Karpas-422 (cell line): Measurements from ENCODE around the gene PEX6. TPM values are rescaled to one million over a fixed set of nuclear protein-coding genes. Genes with fewer than 3 reads are reported as not detected.

Experiments
- DNase-seq: peaks from one replicate; pipeline ENCODE4 v3.0.0-alpha.2; 2015
- H2AFZ ChIP-seq: fragments of 200-600 bp; sonication (generic); 2 replicates; pipeline ENCODE4 v1.6.1; 2014; ENCODE audit warnings: antibody characterized with exemption, low read length, mixed read lengths
- H3K27ac ChIP-seq: fragments of 200-600 bp; sonication (generic); 2 replicates; pipeline ENCODE4 v1.5.1; 2014; ENCODE audit warnings: mild to moderate bottlenecking, low read length, moderate library complexity
- H3K27me3 ChIP-seq: fragments of 200-600 bp; sonication (generic); 2 replicates; pipeline ENCODE4 v1.6.1; 2014; ENCODE audit warnings: low read length, mixed read lengths
- H3K36me3 ChIP-seq: fragments of 200-600 bp; sonication (generic); 2 replicates; pipeline ENCODE4 v1.6.1; 2014; ENCODE audit warnings: low read length, mixed read lengths; ENCODE audit not compliant: insufficient read depth
- H3K4me1 ChIP-seq: fragments of 200-600 bp; sonication (generic); 2 replicates; pipeline ENCODE4 v1.6.1; 2014; ENCODE audit warnings: mild to moderate bottlenecking, low read length, mixed read lengths
- H3K4me2 ChIP-seq: fragments of 200-600 bp; sonication (generic); 2 replicates; pipeline ENCODE4 v1.6.1; 2014; ENCODE audit warnings: low read length, low read depth, mild to moderate bottlenecking; ENCODE audit not compliant: poor library complexity, severe bottlenecking
- H3K4me3 ChIP-seq: fragments of 200-600 bp; sonication (generic); 2 replicates; pipeline ENCODE4 v1.5.1; 2014; ENCODE audit warnings: mild to moderate bottlenecking, antibody characterized with exemption, low read length, mixed read lengths
- H3K79me2 ChIP-seq: fragments of 200-600 bp; sonication (generic); 2 replicates; pipeline ENCODE4 v1.6.1; 2014; ENCODE audit warnings: mild to moderate bottlenecking, low read length, mixed read lengths
- H3K9ac ChIP-seq: fragments of 200-600 bp; sonication (generic); 2 replicates; pipeline ENCODE4 v1.6.0; 2014; ENCODE audit warnings: low read length
- H3K9me2 ChIP-seq: fragments of 200-600 bp; sonication (generic), shearing (Covaris generic); replicated peaks from 2 replicates; pipeline ENCODE4 v1.6.0; 2014; ENCODE audit warnings: mild to moderate bottlenecking, low read length, moderate library complexity; ENCODE audit not compliant: insufficient read depth
- H3K9me3 ChIP-seq: fragments of 300-700, 200-600 bp; sonication (generic); 2 replicates; pipeline ENCODE4 v1.6.1; 2014; ENCODE audit warnings: low read length, mixed read lengths
- H4K20me1 ChIP-seq: fragments of 200-600 bp; sonication (generic); 2 replicates; pipeline ENCODE4 v1.6.1; 2014; ENCODE audit warnings: mild to moderate bottlenecking, antibody characterized with exemption, low read length, low read depth; ENCODE audit not compliant: insufficient read depth
- total RNA-seq: library from RNA; depleted of rRNA; stranded (reverse); fragments of >200 nt; shearing (Covaris generic); gene quantifications from 2 replicates; pipeline ENCODE4 v1.2.3, GENCODE V29; 2014; ENCODE audit warnings: low replicate concordance; rRNA removed

The PEX6 gene
- total RNA-seq, 1 experiment from 2014 or later, result 16.7 TPM

DNA sequence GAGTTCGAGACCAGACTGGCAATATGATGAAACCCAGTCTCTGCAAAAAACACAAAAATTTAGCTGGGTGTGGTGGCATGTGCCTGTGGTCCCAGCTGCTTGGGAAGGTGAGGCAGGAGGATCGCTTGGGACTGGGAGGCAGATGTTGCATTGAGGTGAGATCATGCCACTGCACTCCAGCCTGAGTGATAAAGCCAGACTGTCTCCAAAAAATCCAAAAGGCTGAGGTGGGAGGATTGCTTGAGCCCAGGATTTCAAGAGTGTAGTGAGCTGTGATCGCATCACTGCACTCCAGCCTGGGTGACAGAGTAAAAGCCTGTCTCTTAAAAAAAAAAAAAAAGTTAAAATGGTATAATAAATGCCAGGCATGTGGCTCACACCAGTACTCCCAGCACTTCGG lies 64.4 kb downstream of the PEX6 start:
- no peak for DNase-seq
- H3K9ac ChIP-seq, result no peak overlapping the region

More for the DNA sequence above, 64.4 kb downstream of the PEX6 start:
- Histone ChIP-seq H3K4me1 (peaks cover 2% of the 10 kb centered on the region; the same call in 1 of the 2 replicates), H3K9me2 (no peaks in the 10 kb centered on the region), H4K20me1 (no peaks in the 10 kb centered on the region), H3K27me3 (no peaks in the 10 kb centered on the region), H3K27ac (no peak overlapping the region), H3K4me2 (no peak overlapping the region), H3K9me3 (no peaks in the 10 kb centered on the region), H3K4me3 (no peak overlapping the region), H2AFZ (no peak overlapping the region), H3K36me3 (no peaks in the 10 kb centered on the region), H3K79me2 (no peaks in the 10 kb centered on the region)

Other genes starting within 250 kb of the PEX6 start
- gene TBCC, start 233.1 kb downstream of the PEX6 start, total RNA-seq, result 154 and 205 TPM in 2 replicates
- 8.8 and 16.8 TPM in 2 replicates for gene BICRAL, start 197.1 kb downstream of the PEX6 start, total RNA-seq
- gene RPL7L1, start 99.6 kb downstream of the PEX6 start, total RNA-seq, result 97.6 and 104 TPM in 2 replicates
- gene PTCRA, start 63.1 kb downstream of the PEX6 start, total RNA-seq, result not detected in 2 replicates
- 33.7 and 65.4 TPM in 2 replicates for gene CNPY3, start 49.7 kb downstream of the PEX6 start, total RNA-seq
- 0.48 and 0.76 TPM in 2 replicates for gene GNMT, start 18.4 kb downstream of the PEX6 start, total RNA-seq
- gene PPP2R5D, start 5.4 kb upstream of the PEX6 start, total RNA-seq, result 34.8 and 39.8 TPM in 2 replicates
- 51.7 and 113 TPM in 2 replicates for gene MEA1, start 34.8 kb upstream of the PEX6 start, total RNA-seq
- gene KLHDC3, start 35.1 kb upstream of the PEX6 start, total RNA-seq, result 53.7 and 81.1 TPM in 2 replicates
- gene RRP36, start 42.4 kb upstream of the PEX6 start, total RNA-seq, result 31.5 and 46.2 TPM in 2 replicates
- gene CUL7, start 74.7 kb upstream of the PEX6 start, total RNA-seq, result 20.2 and 22.2 TPM in 2 replicates
- 21.3 and 40.9 TPM in 2 replicates for gene MRPL2, start 80.3 kb upstream of the PEX6 start, total RNA-seq
- gene KLC4, start 80.5 kb upstream of the PEX6 start, total RNA-seq, result 13.8 and 29.3 TPM in 2 replicates
- gene PTK7, start 97.1 kb upstream of the PEX6 start, total RNA-seq, result 3.3 and 5.3 TPM in 2 replicates
- 27.4 and 42.5 TPM in 2 replicates for gene SRF, start 192.1 kb upstream of the PEX6 start, total RNA-seq
- gene CUL9, start 203.0 kb upstream of the PEX6 start, total RNA-seq, result 34.9 and 64.6 TPM in 2 replicates